ENCODE results near the gene MLLT10. TPM values are rescaled to one million over a fixed set of nuclear protein-coding genes. Genes with fewer than 3 reads are reported as not detected.

MLLT10 gene
- total RNA-seq, 1 experiment from 2014 or later: 23.3 TPM

GRCh38 chr10:21501091-21501490 lies 32.9 kb upstream of the MLLT10 start:
- no peak for DNase-seq (ENCODE audit: low read depth)

- no peak for DNase-seq (ENCODE audit: low read depth)
Observed at GRCh38 chr10:21501731-21502347, 32.2 kb upstream of the MLLT10 start.

GRCh38 chr10:21502348-21502740 lies 31.7 kb upstream of the MLLT10 start:
- DNase-seq (ENCODE audit: low read depth): no peak

- no peak for DNase-seq (ENCODE audit: low read depth)
Observed at GRCh38 chr10:21503542-21503941, 30.5 kb upstream of the MLLT10 start.

- DNase-seq (ENCODE audit: low read depth): no peak
Observed at GRCh38 chr10:21505711-21506278, 28.2 kb upstream of the MLLT10 start.

- no peak for DNase-seq (ENCODE audit: low read depth)
Observed at GRCh38 chr10:21506351-21506750, 27.7 kb upstream of the MLLT10 start.

GRCh38 chr10:21507150-21507549 lies 26.9 kb upstream of the MLLT10 start:
- no peak for DNase-seq (ENCODE audit: low read depth)

GRCh38 chr10:21508706-21509331 lies 25.2 kb upstream of the MLLT10 start:
- DNase-seq (ENCODE audit: low read depth): no peak

GRCh38 chr10:21509341-21510240 lies 24.4 kb upstream of the MLLT10 start:
- DNase-seq (ENCODE audit: low read depth): no peak

GRCh38 chr10:21510241-21511094 lies 23.6 kb upstream of the MLLT10 start:
- no peak for DNase-seq (ENCODE audit: low read depth)

- DNase-seq (ENCODE audit: low read depth): no peak
Observed at GRCh38 chr10:21511095-21511570, 22.9 kb upstream of the MLLT10 start.

- DNase-seq (ENCODE audit: low read depth): no peak
Observed at GRCh38 chr10:21511946-21512572, 22.0 kb upstream of the MLLT10 start.

GRCh38 chr10:21512573-21513404 lies 21.2 kb upstream of the MLLT10 start:
- no peak for DNase-seq (ENCODE audit: low read depth)

- no peak for DNase-seq (ENCODE audit: low read depth)
Observed at GRCh38 chr10:21513405-21513788, 20.6 kb upstream of the MLLT10 start.

GRCh38 chr10:21514129-21514817 lies 19.8 kb upstream of the MLLT10 start:
- DNase-seq (ENCODE audit: low read depth): no peak

GRCh38 chr10:21514818-21515351 lies 19.1 kb upstream of the MLLT10 start:
- no peak for DNase-seq (ENCODE audit: low read depth)

- no peak for DNase-seq (ENCODE audit: low read depth)
Observed at GRCh38 chr10:21515361-21516241, 18.4 kb upstream of the MLLT10 start.

Data from LHCN-M2 (cell line).